ENCODE results near the gene MAGI2.

Gene MAGI2

GRCh38 chr7:78769481-78770101 lies 683.9 kb downstream of the MAGI2 start:
- H3K9me3 ChIP-seq (ENCODE audit: insufficient read depth, low read depth, low read length) = no peaks in the 10 kb centered on the region
- no peaks in the 10 kb centered on the region for H3K79me2 ChIP-seq (ENCODE audit: insufficient read depth, low read length)
- no peaks in the 10 kb centered on the region for H3K4me1 ChIP-seq (ENCODE audit: insufficient read depth, low read length, poor library complexity, severe bottlenecking)
- H3F3A ChIP-seq (ENCODE audit: low read depth) = no peaks in the 10 kb centered on the region
- H3K27me3 ChIP-seq (ENCODE audit: insufficient read depth, low read length, poor library complexity, severe bottlenecking) = no peaks in the 10 kb centered on the region
- H3K9ac ChIP-seq (ENCODE audit: low read depth, low read length, poor library complexity, severe bottlenecking) = no peak overlapping the region
- no peaks in the 10 kb centered on the region for H3K9me2 ChIP-seq (replicated peaks; ENCODE audit: low read depth, low read length)
- H3K36me3 ChIP-seq (ENCODE audit: insufficient read depth, low read length) = no peaks in the 10 kb centered on the region
- H3K4me2 ChIP-seq (ENCODE audit: low read depth, low read length, poor library complexity, severe bottlenecking) = no peak overlapping the region
- H3K4me3 ChIP-seq (ENCODE audit: low read length, poor library complexity, severe bottlenecking) = no peak overlapping the region
- no peak overlapping the region for H2AFZ ChIP-seq (ENCODE audit: low read length)
- H4K20me1 ChIP-seq (ENCODE audit: insufficient read depth, low read length, poor library complexity, severe bottlenecking) = no peaks in the 10 kb centered on the region
- TF ChIP-seq EZH2phosphoT487 (IDR thresholded peaks at IDR 0.05; ENCODE audit: borderline replicate concordance) (no peak), CTCF (conservative IDR thresholded peaks at IDR 0.05; ENCODE audit: low read length) (no peak)

- no peaks in the 10 kb centered on the region for H3K9me3 ChIP-seq (ENCODE audit: insufficient read depth, low read depth, low read length)
- no peaks in the 10 kb centered on the region for H3K36me3 ChIP-seq (ENCODE audit: insufficient read depth, low read length)
- no peak overlapping the region for H3K4me2 ChIP-seq (ENCODE audit: low read depth, low read length, poor library complexity, severe bottlenecking)
- no peaks in the 10 kb centered on the region for H4K20me1 ChIP-seq (ENCODE audit: insufficient read depth, low read length, poor library complexity, severe bottlenecking)
- no peak overlapping the region for H2AFZ ChIP-seq (ENCODE audit: low read length)
- H3K4me3 ChIP-seq (ENCODE audit: low read length, poor library complexity, severe bottlenecking) = no peak overlapping the region
- H3K79me2 ChIP-seq (ENCODE audit: insufficient read depth, low read length) = no peaks in the 10 kb centered on the region
- TF ChIP-seq EZH2phosphoT487 (IDR thresholded peaks at IDR 0.05; ENCODE audit: borderline replicate concordance) (no peak), CTCF (conservative IDR thresholded peaks at IDR 0.05; ENCODE audit: low read length) (no peak)
- no peaks in the 10 kb centered on the region for H3K27me3 ChIP-seq (ENCODE audit: insufficient read depth, low read length, poor library complexity, severe bottlenecking)
- H3K9me2 ChIP-seq (replicated peaks; ENCODE audit: low read depth, low read length) = no peaks in the 10 kb centered on the region
- H3F3A ChIP-seq (ENCODE audit: low read depth) = no peaks in the 10 kb centered on the region
- no peaks in the 10 kb centered on the region for H3K4me1 ChIP-seq (ENCODE audit: insufficient read depth, low read length, poor library complexity, severe bottlenecking)
- no peak overlapping the region for H3K9ac ChIP-seq (ENCODE audit: low read depth, low read length, poor library complexity, severe bottlenecking)
Observed at GRCh38 chr7:78768859-78769258, 684.6 kb downstream of the MAGI2 start.

- Histone ChIP-seq H3K79me2 (ENCODE audit: insufficient read depth, low read length) (no peaks in the 10 kb centered on the region), H3K4me1 (ENCODE audit: insufficient read depth, low read length, poor library complexity, severe bottlenecking) (no peaks in the 10 kb centered on the region), H3K9ac (ENCODE audit: low read depth, low read length, poor library complexity, severe bottlenecking) (no peak overlapping the region), H4K20me1 (ENCODE audit: insufficient read depth, low read length, poor library complexity, severe bottlenecking) (no peaks in the 10 kb centered on the region), H3K9me2 (replicated peaks; ENCODE audit: low read depth, low read length) (no peaks in the 10 kb centered on the region), H3K36me3 (ENCODE audit: insufficient read depth, low read length) (no peaks in the 10 kb centered on the region), H3K27me3 (ENCODE audit: insufficient read depth, low read length, poor library complexity, severe bottlenecking) (no peaks in the 10 kb centered on the region), H3K4me3 (ENCODE audit: low read length, poor library complexity, severe bottlenecking) (no peak overlapping the region), H3K9me3 (ENCODE audit: insufficient read depth, low read depth, low read length) (no peaks in the 10 kb centered on the region), H2AFZ (ENCODE audit: low read length) (no peak overlapping the region), H3F3A (ENCODE audit: low read depth) (no peaks in the 10 kb centered on the region), H3K4me2 (ENCODE audit: low read depth, low read length, poor library complexity, severe bottlenecking) (no peak overlapping the region)
- no peak for TF ChIP-seq CTCF (conservative IDR thresholded peaks at IDR 0.05; ENCODE audit: low read length)
- no peak for TF ChIP-seq EZH2phosphoT487 (IDR thresholded peaks at IDR 0.05; ENCODE audit: borderline replicate concordance)
Observed at GRCh38 chr7:78765943-78766729, 687.3 kb downstream of the MAGI2 start.

Data from Loucy (cell line).